T follicular helper cell (primary cell): ENCODE data around the gene TRIM29.
"Not testable (repeated sequence)": the region's sequence is repeated elsewhere in the genome, so short reads cannot be mapped to it uniquely, and the experiment has no call there.

Source experiments
- DNase-seq: peaks from one replicate; pipeline ENCODE4 v3.0.0-alpha.2; 2020; ENCODE audit warnings: low read depth

TRIM29 gene

DNA sequence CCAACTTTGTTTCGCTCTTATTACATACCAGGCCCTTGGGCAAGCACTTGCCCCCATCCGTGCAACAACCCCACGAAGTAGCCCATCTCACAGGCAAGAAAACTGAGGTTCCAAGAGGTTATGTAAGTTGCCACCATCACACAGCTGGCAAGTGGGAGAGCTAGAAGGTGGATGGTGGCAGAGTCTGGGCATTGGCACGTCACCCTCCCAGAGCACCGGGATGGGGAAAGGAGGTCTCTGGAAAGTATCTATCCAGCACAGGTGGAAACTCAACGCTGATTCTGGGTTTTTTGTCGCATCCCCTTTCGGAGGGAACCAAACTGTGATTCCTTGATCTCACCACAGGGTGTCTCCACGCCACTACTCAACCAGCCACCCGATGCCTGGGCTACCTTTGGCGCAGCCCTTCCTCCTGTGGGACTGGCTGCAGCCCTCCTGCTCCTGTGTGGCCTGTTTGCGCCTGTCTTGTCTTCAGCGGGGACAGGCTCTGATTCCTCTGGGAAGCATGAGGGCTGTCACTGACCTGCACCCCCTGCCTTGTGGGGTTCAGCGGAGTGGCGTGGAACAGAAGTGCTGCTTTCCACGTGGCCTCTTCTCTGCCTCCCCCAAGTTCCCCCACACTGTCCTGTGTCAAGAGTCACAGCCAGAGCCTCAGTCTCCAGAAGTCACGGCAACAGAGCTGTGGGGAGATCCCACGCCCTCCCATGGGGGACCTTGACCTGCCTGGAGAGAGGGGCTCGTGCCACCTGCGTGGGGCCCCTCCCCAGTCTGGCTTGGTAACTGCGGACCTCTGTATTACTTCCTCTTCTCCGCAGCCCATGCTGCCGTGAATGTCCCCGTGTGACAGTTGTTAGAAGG lies 34.4 kb upstream of the TRIM29 start:
- DNase-seq, result peak; percentile 30

DNA sequence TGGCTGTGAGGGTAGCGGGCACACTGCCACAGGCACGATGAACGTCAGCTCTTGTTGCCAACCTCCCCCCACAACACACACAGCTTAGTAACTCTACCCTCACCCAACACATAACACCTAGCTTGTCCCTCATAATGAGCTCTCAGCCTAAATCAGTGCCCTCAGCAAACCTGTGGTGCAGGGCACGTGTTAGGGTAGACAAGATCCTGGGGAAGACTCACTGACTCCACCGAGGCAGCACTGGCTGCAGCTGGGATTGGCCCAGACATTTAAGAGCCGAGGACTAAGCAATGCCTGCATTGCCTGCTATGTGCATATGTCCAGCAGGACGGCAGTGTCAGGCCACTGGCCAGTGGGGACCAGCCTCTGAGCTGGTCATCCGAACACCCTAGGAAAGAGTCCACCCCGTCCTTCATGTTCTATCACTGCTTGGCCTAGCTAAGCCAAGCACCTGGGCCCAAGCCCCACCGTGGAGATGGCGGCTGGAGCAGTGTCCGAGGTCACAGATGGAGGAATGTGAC lies 32.9 kb upstream of the TRIM29 start:
- DNase-seq, result no peak

DNA sequence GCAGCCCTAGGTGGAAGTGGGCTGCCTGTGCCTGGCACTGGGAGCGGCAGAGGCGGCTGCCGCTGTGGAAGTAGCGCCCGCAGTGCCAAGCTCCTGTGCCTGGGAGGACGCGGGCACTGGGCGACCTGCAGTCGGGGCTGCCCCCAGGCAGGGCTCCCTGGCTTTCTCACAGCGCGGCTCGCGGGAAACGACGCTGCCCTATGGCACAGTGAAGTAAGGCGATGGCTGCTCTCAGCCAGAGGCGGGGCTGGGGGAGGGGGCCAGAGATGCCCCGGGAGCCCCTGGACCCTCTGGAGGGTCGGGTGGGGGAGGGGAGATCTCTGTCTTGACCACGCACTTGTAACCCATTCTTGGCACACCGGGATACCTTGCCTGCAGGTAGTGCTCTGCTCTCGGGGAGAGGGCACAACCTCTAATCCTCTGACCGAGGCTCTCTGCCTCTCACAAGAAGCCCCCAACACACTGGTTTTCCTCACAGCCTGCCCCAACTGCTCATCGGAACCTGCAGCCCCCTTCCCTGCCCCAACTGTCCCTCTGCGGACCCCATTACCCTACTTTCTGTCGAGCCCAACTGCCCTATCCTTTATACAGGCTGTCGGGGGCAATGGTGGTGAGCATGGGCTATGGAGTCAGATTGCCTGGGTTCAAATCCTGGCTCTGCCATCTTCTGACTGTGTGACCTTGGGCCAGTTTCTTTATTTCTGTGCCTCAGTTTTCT lies 32.2 kb upstream of the TRIM29 start:
- no peak for DNase-seq

DNA sequence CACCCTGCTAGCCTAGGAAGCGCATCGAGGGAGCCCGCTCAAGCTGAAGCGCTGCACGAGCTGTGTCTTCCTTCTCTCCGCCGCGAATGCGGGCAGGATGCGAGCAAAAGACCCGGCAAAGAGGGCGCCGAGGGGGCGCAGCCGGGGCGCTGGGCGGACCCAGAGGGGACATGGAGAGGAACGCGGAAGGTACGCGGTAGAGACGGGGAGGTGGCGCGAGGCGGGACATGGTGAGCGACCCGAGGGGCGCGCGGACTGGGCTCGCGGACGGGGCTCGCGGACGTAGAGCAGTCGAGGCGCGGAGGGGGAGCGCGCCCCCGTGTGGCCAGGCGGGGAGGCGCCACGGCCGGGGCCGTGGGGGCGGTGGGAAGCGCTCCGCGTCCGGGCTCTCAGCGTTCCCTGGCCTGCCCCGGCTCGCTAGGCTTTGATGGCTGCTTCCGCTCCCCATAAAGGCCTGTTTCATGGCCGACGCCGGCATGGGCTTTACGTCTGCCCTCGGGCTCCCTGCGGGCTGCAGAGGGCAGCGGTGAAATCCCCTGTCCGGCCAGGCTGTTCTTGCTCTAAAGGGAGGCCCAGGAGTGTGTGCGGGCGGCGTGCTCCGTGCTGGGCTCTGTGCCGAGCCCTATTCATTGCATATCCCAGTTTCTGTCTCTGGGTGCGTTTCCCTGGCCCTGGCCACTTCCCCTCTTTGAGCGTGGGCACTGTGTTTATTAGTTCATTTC lies 31.2 kb upstream of the TRIM29 start:
- no peak for DNase-seq

DNA sequence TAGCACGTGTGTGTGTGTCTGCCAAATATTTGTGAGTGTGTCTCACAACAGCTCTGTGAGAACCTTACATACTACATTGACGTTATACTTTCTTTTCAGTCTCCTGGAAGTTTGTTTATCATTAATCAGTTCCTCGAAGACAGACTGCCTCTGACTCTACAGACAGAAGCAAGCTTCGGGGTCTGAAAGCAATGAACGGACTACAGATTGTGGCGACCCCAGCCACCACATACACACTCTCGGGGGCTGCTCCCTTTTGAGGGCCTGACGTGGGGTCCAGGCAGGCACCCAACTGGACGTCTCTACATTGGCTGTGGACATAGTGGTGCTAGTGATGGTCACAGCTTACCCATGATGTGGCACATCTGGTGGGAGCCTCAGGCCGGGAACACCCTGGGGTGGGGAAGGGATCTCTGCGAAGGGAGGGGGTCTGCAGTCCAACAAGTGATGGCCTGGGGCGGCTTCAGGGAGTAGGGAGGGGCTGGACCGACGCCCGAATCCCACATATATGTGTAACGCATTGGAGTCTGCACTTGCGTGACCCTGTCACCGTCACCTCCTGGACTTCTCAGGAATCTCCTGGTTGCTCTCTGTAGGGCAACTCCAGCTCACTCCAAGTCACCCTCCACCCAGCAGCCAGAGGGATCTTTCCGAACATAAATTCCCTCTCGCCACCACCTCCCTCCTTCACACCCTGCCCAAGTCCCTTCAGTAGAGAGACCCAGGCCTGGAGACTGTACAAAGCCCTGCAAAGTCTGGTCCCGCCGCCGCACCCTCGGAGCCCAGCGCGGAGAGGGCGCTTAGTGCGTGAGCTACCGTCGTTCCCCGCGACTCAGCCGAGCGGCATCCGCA lies 30.4 kb upstream of the TRIM29 start:
- no peak for DNase-seq

DNA sequence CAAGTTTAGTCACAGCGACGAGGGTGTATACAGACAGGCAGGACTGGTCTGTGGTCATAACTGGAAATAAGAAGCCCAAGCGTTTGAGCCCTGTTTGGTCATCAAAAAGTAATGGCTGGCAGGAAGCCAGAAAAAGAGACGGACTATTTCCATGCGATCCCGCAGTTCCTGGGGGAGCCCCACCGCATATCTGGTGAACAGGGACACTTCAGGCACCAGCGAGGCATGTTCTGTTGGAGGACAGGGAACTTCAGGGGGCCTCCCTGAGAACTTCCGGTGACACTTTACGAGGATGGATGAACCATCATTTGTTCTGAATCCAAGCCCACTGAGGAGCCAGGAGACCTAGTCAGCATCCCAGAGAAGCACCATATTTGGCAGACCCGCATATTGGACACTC lies 29.7 kb upstream of the TRIM29 start:
- no peak for DNase-seq

DNA sequence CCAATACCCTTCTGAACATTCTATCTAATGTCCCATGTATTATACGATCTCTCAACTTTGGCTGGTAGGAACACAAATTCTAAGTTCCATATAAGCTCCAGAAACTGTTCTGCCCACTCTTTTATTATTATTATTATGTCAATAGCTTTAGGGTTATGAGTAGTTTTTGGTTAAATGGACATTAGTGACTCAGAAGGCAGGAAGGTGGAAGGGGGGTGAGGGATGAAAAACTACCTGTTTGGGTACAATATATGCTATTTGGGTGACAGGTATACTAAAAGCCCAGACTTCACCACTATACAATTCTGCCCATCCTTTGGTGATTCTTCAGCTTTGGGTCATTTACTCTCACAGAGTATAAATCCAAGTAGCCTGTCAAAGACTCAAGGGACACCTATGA lies 22.5 kb upstream of the TRIM29 start:
- no peak for DNase-seq

DNA sequence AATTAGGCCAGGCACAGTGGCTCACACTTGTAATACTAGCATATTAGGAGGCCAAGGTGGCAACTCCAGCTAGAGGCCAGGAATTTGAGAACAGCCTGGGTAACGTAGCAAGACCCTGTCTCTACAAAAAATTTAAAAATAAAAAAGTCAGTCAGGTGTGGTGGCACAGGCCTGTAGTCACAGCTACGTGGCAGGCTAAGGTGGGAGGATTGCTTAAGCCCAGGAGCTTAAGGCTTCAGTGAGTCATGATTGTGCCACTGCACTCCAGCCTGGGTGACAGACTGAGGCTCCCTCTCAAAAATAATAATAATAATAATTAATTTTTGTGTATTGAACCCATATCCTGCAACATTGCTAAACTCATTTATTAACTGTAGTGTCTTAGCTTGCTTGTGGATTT lies 15.3 kb upstream of the TRIM29 start:
- DNase-seq, result no peak

DNA sequence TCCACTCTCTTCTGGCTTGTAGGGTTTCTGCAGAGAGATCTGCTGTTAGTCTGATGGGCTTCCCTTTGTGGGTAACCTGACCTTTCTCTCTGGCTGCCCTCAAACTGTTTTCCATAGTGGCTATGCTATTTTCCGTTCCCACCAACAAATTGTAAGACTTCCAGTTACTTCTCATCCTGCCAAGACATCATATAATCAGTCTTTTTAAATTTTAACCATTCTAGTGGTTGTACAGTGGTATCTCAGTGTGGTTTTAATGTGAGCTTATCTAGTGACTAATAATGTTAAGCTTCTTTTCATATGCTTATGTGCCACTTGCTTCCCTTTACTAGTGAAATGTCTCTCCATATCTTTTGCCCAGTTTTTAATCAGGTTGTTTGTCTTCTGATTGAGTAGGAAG lies 13.6 kb upstream of the TRIM29 start:
- DNase-seq, result no peak

DNA sequence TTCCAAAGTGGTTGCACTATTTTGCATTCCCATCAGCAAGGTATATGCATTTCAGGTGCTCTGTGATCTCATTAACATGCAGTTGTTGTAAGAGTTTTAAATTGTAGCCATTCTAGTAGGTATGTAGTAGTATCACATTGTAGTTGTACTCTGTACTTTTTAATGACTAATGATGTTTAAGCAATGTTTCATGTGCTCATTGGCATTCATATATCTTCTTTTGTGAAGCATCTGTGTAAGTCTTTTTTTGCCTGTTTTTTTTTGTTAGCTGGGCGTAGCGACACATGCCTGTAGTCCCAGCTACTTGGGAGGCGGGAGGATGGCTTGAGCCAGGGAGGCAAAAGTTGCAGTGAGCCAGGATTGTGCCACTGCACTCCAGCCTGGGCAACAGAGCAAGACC lies 11.3 kb upstream of the TRIM29 start:
- no peak for DNase-seq

DNA sequence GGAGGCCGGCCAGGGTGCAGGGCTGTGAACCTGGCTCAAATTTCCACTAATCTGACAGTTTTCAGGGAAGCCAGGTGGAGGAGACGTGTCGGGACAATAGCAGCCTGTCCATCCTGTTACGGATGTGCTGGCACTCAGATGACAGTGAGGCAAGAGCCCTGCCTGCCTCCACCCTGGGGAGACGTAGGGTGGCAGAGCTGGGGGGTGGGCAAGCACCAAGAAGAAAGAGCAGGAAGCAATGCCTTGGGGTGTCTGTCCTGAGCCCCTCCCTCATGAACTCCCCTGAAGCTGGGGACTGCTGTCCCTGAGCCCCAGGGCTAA lies 10.0 kb upstream of the TRIM29 start:
- DNase-seq, result no peak

DNA sequence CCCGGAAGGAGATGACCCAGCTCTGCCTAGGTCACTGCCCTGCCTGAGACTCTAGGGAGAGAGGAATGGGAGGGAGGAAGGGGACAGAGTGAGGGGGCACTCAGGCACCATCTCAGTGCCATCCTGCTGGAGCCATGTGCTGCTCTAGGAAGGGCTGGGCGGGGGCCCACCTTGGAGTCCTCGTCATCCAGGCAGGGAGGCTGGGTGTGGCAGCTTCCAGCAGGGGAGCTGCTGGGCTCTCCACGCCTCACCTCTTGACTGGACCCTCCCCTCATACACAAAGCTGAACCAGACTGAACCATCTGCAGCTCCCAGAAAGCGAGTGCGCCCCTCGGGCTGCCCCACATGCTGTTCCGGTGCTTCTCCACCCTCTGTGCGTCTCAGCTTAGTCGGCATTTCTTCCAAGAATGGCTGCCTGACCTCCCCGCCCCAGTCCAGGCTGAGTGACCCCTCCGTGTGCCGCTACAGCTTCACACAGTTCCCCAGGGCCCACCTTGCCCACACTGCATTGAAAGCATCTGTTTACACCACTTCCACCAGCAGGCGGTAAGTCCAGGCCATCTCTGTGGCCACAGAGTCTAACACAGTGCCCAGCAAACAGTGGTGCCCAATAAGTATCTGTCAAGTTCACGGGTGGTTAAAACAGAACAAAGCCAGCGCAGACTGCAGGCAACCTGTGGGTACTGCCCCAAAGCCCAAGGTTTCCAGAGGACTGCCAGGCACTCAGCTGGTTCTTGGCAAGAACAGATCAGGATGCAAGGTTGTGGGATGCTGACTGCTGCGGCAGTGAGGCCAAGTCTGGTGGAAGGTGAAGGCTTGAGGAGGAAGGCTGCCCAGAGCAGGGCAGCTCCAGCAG lies 9.4 kb upstream of the TRIM29 start:
- DNase-seq, result no peak

DNA sequence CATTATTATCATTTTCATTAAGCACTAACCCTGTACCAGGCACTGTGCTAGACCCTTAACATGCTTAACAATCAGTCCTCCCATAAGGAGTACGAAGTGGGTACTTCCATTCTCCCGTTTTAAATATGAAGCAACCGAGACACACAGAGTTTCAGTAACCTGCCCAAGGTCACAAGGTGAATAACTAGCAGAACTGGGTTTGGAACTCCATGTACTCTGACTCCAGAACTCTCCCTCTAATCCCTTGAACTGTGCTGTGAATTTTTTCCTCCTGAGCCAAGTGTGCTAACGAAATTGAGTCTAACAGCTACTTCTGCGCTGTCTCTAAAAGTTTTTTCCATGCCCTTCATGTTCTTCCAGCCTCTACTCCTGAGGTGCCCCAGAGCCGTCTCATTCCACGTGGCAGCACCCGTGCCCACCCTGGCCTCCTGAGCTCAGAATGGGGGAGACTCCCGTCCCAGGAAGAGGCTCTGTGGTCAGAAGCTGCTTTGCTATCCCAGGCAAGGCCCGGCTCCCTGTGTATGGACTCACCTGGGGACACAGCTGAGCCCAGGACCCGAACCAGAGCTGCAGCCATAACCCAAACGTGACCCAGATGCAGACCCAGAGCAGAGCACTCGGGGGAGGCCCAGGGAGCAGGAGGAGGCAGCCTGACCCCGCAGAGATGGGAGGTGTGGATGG lies 8.6 kb upstream of the TRIM29 start:
- no peak for DNase-seq

DNA sequence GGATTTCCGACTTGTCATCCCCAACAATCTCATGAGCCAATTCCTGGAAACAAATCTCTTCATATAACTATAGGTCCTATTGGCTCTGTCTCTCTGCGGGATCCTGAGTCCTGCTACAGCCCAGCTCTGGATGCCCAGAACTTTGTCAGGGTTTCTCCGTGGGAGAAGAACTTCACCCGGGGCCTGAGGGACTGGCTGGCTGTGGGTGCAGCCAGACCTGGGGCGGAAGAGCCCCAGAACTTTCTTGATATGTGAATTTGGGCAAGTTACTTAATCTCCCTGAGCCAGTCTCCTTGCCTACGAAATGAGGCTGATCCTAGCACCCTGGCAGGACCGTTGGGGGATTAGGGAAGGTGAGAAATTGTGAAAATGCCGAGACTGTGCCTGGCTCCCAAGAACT lies 6.6 kb upstream of the TRIM29 start:
- no peak for DNase-seq

DNA sequence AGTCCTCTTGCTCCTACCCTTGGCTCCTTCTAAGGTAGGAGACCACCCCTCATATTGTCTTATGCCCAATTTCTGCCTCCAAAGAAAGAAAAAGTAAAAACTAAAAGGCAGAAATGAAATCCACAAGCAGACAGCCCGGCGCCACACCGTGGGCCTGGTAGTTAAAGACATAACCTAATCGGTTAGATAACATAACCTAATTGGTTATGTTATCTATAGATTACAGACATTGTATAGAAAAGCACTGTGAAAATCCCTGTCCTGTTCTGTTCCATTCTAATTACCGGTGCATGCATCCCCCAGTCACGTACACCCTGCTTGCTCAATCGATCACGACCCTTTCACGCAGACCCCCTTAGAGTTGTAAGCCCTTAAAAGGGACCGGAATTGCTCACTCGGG lies 5.6 kb upstream of the TRIM29 start:
- DNase-seq, result not testable (repeated sequence)

DNA sequence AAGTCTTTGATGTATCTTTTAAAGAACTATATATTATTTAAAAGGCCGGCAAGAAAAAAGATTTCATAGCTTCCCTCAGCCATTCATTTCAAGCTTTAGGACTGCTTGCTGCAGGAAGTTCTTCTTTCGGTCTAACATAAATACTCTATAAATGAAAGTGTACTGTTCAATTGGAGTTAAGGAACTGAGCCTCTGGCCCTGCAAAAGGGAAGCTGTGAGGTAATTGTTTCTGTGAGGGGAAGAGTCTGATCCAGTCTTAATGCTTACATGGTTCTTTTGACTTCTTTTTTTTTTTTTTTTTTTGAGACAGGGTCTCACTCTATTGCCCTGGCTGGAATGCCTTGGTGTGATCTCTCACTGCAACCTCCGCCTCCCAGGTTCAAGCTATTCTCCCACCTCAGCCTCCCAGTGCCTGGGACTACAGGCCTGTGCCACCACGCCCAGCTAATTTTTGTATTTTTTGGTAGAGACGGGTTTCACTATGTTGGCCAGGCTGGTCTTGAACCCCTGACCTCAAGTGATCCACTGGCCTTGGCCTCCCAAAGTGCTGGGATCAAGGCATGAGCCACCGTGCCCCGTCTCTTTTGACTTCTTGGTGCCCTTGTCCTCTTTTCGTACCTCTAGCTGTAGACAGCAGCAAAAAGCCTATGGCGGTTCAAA lies 4.7 kb upstream of the TRIM29 start:
- no peak for DNase-seq

DNA sequence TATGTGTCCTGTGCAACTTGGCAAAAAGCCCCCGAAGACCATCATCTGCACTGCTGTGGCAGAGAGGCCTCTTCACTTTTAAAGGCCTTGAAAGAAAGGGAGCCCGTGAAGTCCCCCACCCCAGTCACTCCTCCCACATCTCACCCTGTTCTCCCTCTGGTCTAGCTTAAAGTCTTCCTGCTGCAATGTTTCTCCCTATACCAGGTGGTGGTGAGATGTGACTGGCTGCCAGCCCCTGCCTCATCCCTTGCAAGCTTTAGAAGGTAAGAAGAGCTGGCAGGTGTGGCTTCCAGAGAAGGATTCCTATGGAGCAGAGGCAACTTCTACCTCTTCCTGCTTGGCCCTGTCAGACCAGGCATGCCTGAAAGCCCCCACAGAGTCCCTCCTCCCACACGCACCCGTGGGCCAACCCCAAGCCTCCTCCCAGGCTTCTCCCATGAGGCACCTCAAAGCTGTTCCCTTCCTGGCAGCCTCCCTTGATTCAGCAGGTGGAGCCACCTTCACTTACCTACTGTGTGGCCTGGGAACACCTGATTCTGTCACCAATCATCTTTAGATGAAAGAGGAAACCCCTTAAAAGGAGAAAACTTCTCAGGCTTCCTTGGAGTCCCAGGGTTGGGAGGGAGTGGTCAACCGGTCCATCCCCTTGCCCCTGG lies 4.0 kb upstream of the TRIM29 start:
- no peak for DNase-seq

DNA sequence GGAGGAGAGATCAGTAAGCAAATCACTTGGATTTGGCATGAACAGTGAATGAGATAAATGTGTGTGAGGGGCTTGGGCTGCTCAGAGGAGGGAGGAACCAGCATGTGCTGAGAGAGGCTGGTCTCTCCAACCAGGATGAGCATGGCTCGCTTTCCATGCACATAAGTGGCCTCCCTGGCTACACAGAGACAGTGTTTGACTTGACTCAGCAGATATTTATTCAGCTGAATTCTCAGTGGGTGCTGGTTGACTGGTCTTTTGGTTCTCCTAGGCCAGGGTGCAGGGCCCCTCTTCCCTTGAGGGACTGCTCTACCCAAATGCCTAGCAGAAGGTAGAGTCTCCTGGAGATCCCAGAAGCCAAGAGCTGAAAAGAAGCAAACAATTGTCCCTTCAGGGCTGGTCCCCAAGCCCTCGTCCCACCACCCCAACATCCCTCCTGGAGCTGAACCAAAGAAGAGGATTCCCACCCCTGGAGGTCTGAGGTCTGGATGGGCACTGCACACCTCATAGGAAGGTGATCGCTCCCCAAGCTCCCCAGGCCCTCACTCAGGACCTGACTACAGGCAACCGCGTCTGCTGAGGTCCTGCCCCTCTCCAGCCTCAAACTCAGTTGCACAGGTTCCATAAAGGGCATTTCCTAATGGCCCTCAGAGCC lies 3.3 kb upstream of the TRIM29 start:
- no peak for DNase-seq
